ENCODE measurements around the gene ERC1.

DNA sequence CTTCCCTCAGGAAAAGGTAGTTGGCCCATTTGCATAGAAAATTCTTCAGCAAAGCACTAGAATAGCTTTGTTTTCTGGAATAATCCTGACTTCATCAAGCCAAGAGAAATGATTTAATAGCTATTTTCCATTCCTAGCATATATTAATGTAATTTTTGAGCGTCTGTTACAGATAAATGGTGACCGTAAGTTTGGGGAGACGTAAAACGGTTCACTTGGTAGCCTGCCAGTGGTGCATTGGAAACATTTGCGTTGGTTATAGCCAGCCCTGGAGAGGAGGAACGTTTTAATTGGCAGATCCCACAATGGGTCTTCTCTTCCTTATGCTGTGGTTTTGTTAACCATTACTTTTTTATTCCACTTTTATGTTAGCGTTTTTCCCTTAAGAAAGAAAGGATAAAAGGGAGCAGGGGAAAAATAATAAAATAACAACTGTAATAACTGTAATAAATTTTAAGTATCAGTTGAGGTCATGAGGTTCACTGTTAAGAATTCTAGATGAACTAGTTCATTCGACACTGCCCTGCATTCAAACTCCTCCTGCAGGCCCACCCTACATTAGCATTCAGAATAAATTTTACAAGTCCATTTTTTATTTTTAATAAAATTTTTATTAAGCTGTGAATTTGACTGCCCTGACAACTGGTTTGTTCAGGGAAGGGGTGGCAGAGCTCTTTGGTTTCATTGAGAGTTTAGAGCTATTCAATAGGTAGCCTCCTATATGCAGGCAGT is 300.7 kb downstream of the ERC1 start:
- TF ChIP-seq, protein P1, sequence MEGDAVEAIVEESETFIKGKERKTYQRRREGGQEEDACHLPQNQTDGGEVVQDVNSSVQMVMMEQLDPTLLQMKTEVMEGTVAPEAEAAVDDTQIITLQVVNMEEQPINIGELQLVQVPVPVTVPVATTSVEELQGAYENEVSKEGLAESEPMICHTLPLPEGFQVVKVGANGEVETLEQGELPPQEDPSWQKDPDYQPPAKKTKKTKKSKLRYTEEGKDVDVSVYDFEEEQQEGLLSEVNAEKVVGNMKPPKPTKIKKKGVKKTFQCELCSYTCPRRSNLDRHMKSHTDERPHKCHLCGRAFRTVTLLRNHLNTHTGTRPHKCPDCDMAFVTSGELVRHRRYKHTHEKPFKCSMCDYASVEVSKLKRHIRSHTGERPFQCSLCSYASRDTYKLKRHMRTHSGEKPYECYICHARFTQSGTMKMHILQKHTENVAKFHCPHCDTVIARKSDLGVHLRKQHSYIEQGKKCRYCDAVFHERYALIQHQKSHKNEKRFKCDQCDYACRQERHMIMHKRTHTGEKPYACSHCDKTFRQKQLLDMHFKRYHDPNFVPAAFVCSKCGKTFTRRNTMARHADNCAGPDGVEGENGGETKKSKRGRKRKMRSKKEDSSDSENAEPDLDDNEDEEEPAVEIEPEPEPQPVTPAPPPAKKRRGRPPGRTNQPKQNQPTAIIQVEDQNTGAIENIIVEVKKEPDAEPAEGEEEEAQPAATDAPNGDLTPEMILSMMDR (IDR thresholded peaks at IDR 0.05; ENCODE audit: poor library complexity, severe bottlenecking) = no peak
- TF ChIP-seq EZH2 (IDR thresholded peaks at IDR 0.05; ENCODE audit: borderline replicate concordance, insufficient read depth, low read length, poor library complexity, severe bottlenecking) = no peak

Measured in neural cell (in vitro differentiated cells).